IMR-90 (cell line): ENCODE data around the gene MEGF11. TPM values are rescaled to one million over a fixed set of nuclear protein-coding genes. Genes with fewer than 3 reads are reported as not detected.

Experiments
- ATAC-seq: fragments of 200-7000 bp; cut with Tn5 transposase; 2 replicates; pipeline ENCODE4 v1.9.1; 2020; ENCODE audit warnings: low read depth, mild to moderate bottlenecking, moderate library complexity
- BruUV-seq: library from RNA; stranded (reverse); fragments of 400-500 nt; replicated peaks from 2 replicates; lab custom pipeline; 2021; lab: Mats Ljungman, UMichigan
- CTCF ChIA-PET: fragments of 300-600 bp; formaldehyde crosslinking; extraction: SDS; loops from one replicate; lab custom pipeline; 2021; ENCODE audit warnings: antibody characterized with exemption; lab: Yijun Ruan, JAX
- POLR2A ChIA-PET: fragments of 300-600 bp; sonication (Branson Sonifier 250); formaldehyde crosslinking; loops from one replicate; lab custom pipeline; 2022; ENCODE audit warnings: antibody characterized with exemption; ENCODE audit not compliant: unreplicated experiment; lab: Charles Lee
- DNase-seq: peaks from one replicate; pipeline ENCODE4 v3.0.0; 2013
- H2AFZ ChIP-seq: replicated peaks from 2 replicates; pipeline ENCODE3; 2013; ENCODE audit warnings: low read length, mild to moderate bottlenecking; ENCODE audit not compliant: poor library complexity
- H2AK5ac ChIP-seq: 2 replicates; pipeline ENCODE4 v1.6.1; 2013; ENCODE audit warnings: low read depth, low read length, inconsistent platforms
- H2AK9ac ChIP-seq: replicated peaks from 2 replicates; pipeline ENCODE3; 2013; ENCODE audit warnings: mild to moderate bottlenecking, low read depth, low read length, moderate library complexity; ENCODE audit not compliant: poor library complexity
- H2BK120ac ChIP-seq: 2 replicates; pipeline ENCODE4 v1.6.1; 2013; ENCODE audit warnings: low read depth, low read length, inconsistent platforms
- H2BK15ac ChIP-seq: 3 replicates; pipeline ENCODE4 v1.6.1; 2013; ENCODE audit warnings: low read depth, low read length, inconsistent platforms
- H2BK20ac ChIP-seq: 2 replicates; pipeline ENCODE4 v1.6.1; 2013; ENCODE audit warnings: low read depth, mild to moderate bottlenecking, inconsistent platforms, low read length, moderate library complexity
- H2BK5ac ChIP-seq: 2 replicates; pipeline ENCODE4 v1.6.1; 2013; ENCODE audit warnings: mild to moderate bottlenecking, low read depth, low read length, inconsistent platforms; ENCODE audit not compliant: poor library complexity, severe bottlenecking
- H3K14ac ChIP-seq: replicated peaks from 2 replicates; pipeline ENCODE4 v1.6.1; 2013; ENCODE audit warnings: low read depth, low read length, inconsistent platforms
- H3K18ac ChIP-seq: 2 replicates; pipeline ENCODE4 v1.6.1; 2013; ENCODE audit warnings: low read depth, low read length, control low read depth
- H3K23ac ChIP-seq: 2 replicates; pipeline ENCODE4 v1.6.1; 2013; ENCODE audit warnings: low read depth, low read length, inconsistent platforms
- H3K27ac ChIP-seq: 2 replicates; pipeline ENCODE4 v1.5.1; 2013; ENCODE audit warnings: mild to moderate bottlenecking, control low read depth, low read length; ENCODE audit not compliant: insufficient read depth
- H3K27me3 ChIP-seq: 2 replicates; pipeline ENCODE4 v1.6.1; 2013; ENCODE audit warnings: low read length; ENCODE audit not compliant: control insufficient read depth, insufficient read depth
- H3K36me3 ChIP-seq: 2 replicates; pipeline ENCODE4 v1.6.1; 2013; ENCODE audit warnings: low read length, mixed read lengths; ENCODE audit not compliant: control insufficient read depth, insufficient read depth
- H3K4ac ChIP-seq: 2 replicates; pipeline ENCODE4 v1.6.1; 2013; ENCODE audit warnings: low read depth, low read length, inconsistent platforms
- H3K4me1 ChIP-seq: 2 replicates; pipeline ENCODE4 v1.6.1; 2013; ENCODE audit warnings: low read length, mixed read lengths; ENCODE audit not compliant: control insufficient read depth, insufficient read depth
- H3K4me2 ChIP-seq: 2 replicates; pipeline ENCODE4 v1.6.1; 2013; ENCODE audit warnings: low read depth, mild to moderate bottlenecking, control low read depth, low read length, moderate library complexity
- H3K4me3 ChIP-seq: 2 replicates; pipeline ENCODE4 v1.5.1; 2013; ENCODE audit warnings: low read depth, mild to moderate bottlenecking, control low read depth, low read length, moderate library complexity; ENCODE audit not compliant: insufficient read depth
- H3K56ac ChIP-seq: 2 replicates; pipeline ENCODE4 v1.6.1; 2013; ENCODE audit warnings: low read length, inconsistent platforms; ENCODE audit not compliant: insufficient read depth; ENCODE audit errors: extremely low read depth
- H3K79me1 ChIP-seq, 2 experiments: 2 replicates each; pipeline ENCODE4 v1.6.1; 2013; ENCODE audit warnings: low read length in 2 of 2, inconsistent platforms in 1 of 2, low read depth in 1 of 2
- H3K9ac ChIP-seq: 2 replicates; pipeline ENCODE4 v1.6.1; 2013; ENCODE audit warnings: low read depth, low read length, control low read depth
- H3K9me1 ChIP-seq: 2 replicates; pipeline ENCODE4 v1.6.1; 2013; ENCODE audit warnings: low read length, inconsistent platforms; ENCODE audit not compliant: insufficient read depth
- H3K9me3 ChIP-seq: 2 replicates; pipeline ENCODE4 v1.6.1; 2013; ENCODE audit warnings: low read length; ENCODE audit not compliant: control insufficient read depth, insufficient read depth
- H4K20me1 ChIP-seq: 2 replicates; pipeline ENCODE4 v1.6.1; 2013; ENCODE audit warnings: low read length, inconsistent platforms; ENCODE audit not compliant: insufficient read depth
- H4K5ac ChIP-seq: 2 replicates; pipeline ENCODE4 v1.6.1; 2013; ENCODE audit warnings: mild to moderate bottlenecking, low read depth, low read length, control low read depth
- H4K8ac ChIP-seq, 2 experiments: 2 replicates each; pipeline ENCODE4 v1.6.1; 2013; ENCODE audit warnings: low read depth in 2 of 2, low read length in 2 of 2, control low read depth in 1 of 2, inconsistent platforms in 1 of 2
- H4K91ac ChIP-seq: 2 replicates; pipeline ENCODE4 v1.6.1; 2013; ENCODE audit warnings: low read depth, low read length, inconsistent platforms; ENCODE audit not compliant: insufficient read depth
- BHLHE40 ChIP-seq: fragments of 150-350 bp; IDR thresholded peaks from 2 replicates; pipeline ENCODE4 v1.6.1; 2016; ENCODE audit warnings: mild to moderate bottlenecking, low read depth, low read length
- CEBPB ChIP-seq: IDR thresholded peaks from 2 replicates; pipeline ENCODE4 v1.6.1; 2012; ENCODE audit warnings: low read depth, low read length, improper control_type of control experiment
- CHD1 ChIP-seq: IDR thresholded peaks from 2 replicates; pipeline ENCODE4 v1.6.1; 2012; ENCODE audit warnings: low read depth, low read length, improper control_type of control experiment
- FOS ChIP-seq: fragments of 150-350 bp; IDR thresholded peaks from 2 replicates; pipeline ENCODE4 v1.6.1; 2016; ENCODE audit warnings: low read depth, low read length
- MAFK ChIP-seq: IDR thresholded peaks from 2 replicates; pipeline ENCODE4 v1.6.1; 2012; ENCODE audit warnings: low read depth, low read length, improper control_type of control experiment
- MXI1 ChIP-seq: IDR thresholded peaks from 2 replicates; pipeline ENCODE4 v1.6.1; 2012; ENCODE audit warnings: low read depth, mild to moderate bottlenecking, low read length, moderate library complexity, borderline replicate concordance
- NFE2L2 ChIP-seq: fragments of 150-350 bp; IDR thresholded peaks from 2 replicates; pipeline ENCODE4 v1.6.1; 2016; ENCODE audit warnings: low read depth, mild to moderate bottlenecking, low read length
- RAD21 ChIP-seq: IDR thresholded peaks from 2 replicates; pipeline ENCODE4 v1.6.1; 2012; ENCODE audit warnings: low read length, improper control_type of control experiment
- RCOR1 ChIP-seq: IDR thresholded peaks from 2 replicates; pipeline ENCODE4 v1.6.1; 2012; ENCODE audit warnings: mild to moderate bottlenecking, low read length, improper control_type of control experiment; ENCODE audit not compliant: insufficient replicate concordance
- SMC3 ChIP-seq: fragments of 150-350 bp; IDR thresholded peaks from 2 replicates; pipeline ENCODE4 v1.6.1; 2016; ENCODE audit warnings: low read depth, mild to moderate bottlenecking, antibody characterized with exemption, low read length, moderate library complexity
- WGBS, 2 experiments: methylation state at CpG; one replicate each; pipeline versions ENCODE4 v1.1.5 to v1.1.7; 2013; ENCODE audit warnings: missing lambda C conversion rate in 2 of 2; ENCODE audit not compliant: insufficient read length in 1 of 2; ENCODE audit errors: extremely low coverage in 2 of 2; 5-methylcytosine and 5-hydroxymethylcytosine counted together
- dilution Hi-C: fragments of 300-500 bp; cut with HindIII; formaldehyde crosslinking; loops from one replicate; pipeline ENCODE4 v1.14.3; 2018; ENCODE audit warnings: low sequenced_read_pairs; ENCODE audit not compliant: unreplicated experiment
- in situ Hi-C: fragments of 300-500 bp; cut with MboI; formaldehyde crosslinking; loops from 3 replicates; pipeline ENCODE4 v1.14.3; 2019; ENCODE audit warnings: low sequenced_read_pairs, inconsistent platforms, mixed read lengths
- intact Hi-C: fragments of 100-400 bp; cut with micrococcal nuclease; formaldehyde crosslinking; loops from 2 replicates; pipeline ENCODE4 v1.10.0; 2022
- polyA plus RNA-seq, 3 experiments: library from polyadenylated mRNA; depleted of rRNA; stranded (reverse); fragments of >200 nt; gene quantifications; 2 replicates each; pipeline ENCODE4 v1.2.3, GENCODE V29; 2012; ENCODE audit warnings: low replicate concordance in 1 of 3
- total RNA-seq: library from RNA; depleted of rRNA; stranded (reverse); fragments of >200 nt; gene quantifications from 2 replicates; pipeline ENCODE4 v1.2.3, GENCODE V29; 2012
- TF ChIP-seq, protein P1 (sequence below): fragments of 150-350 bp; IDR thresholded peaks from 2 replicates; pipeline ENCODE4 v1.6.1; 2017; ENCODE audit warnings: mild to moderate bottlenecking, antibody characterized with exemption, low read length, low read depth
- TF ChIP-seq, protein P2 (sequence below): conservative IDR thresholded peaks from 2 replicates; pipeline ENCODE4 v1.5.1; 2012; ENCODE audit warnings: mild to moderate bottlenecking, low read depth, low read length, improper control_type of control experiment

Gene MEGF11
- total and polyA plus RNA-seq, 2 of the 4 experiments (the other 2 are of a cell fraction): not detected

DNA sequence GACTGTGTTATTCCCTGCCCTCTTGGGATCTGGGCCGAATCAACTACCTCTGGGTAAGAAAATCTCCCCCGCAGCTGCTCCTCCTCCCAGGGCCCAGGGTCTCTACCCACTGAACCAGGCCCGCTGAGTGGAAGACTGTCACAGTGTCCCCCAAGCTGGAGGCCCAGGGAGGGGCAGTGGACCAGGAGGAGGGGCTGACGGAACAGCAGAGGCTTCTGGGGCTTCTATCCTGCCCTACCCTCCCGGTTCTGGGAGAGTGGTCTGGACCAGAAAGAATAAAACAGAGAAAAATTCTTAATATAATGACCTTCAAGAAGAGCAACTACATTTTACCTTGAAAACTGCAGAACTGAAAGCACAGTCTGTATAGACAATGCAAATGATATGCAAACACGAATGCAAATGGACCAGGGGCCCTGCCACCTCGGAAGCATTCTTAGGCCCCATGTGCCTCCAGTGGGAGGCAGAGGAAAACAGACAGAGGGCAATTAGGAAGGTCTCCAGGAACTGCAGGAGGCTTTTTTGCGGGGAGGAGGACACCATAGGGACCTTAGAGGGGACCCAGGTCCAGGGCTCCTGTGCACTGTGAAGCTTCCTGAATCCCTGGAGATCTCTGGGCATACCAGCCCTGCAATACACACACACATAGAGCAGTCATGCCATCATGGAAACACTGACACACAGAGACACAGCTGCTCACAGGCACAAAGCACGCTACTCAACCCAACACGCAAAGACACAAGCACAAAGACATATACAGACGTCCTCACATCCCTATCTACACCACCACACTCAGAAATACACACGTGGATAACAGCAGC lies 12.3 kb downstream of the MEGF11 start (continued):
- TF ChIP-seq, protein P1, sequence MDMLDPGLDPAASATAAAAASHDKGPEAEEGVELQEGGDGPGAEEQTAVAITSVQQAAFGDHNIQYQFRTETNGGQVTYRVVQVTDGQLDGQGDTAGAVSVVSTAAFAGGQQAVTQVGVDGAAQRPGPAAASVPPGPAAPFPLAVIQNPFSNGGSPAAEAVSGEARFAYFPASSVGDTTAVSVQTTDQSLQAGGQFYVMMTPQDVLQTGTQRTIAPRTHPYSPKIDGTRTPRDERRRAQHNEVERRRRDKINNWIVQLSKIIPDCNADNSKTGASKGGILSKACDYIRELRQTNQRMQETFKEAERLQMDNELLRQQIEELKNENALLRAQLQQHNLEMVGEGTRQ: no peak

DNA sequence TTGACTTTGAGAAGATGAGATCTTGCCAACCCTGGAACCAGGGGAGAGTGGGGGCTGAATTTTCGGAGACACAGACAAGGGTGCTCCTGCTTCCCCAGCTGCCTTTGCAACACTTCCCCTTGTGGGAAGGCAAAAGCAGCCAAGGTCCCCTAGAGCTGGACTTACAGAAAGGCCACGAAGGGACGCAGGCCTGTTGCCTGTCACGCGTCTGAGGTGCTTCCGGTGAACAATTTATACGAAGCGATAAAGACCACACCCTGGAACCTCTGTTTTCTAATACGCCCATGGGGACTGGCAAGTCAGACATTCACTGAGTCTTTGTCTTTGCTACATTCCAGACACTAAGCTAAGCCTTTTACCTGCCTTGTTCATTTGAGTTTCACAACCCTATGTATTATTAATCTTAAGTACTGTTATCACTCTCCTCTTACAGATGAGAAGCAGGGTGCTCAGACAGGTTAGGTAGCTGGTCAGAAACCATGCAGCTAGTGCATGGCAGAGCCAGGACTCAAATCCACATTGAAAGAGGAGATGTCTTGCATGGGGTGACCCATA lies 13.2 kb downstream of the MEGF11 start:
- H3K9ac ChIP-seq: no peak overlapping the region
- no TSS peak for BruUV-seq
- H3K27me3 ChIP-seq: peaks cover 62% of the 10 kb centered on the region
- no peak overlapping the region for H3K27ac ChIP-seq
- ChIA-PET CTCF (no interaction called here), POLR2A (no interaction called here)
- H2BK20ac ChIP-seq: no peak overlapping the region
- H3K9me3 ChIP-seq: no peaks in the 10 kb centered on the region
- H3K23ac ChIP-seq: no peak overlapping the region
- H3K36me3 ChIP-seq: no peaks in the 10 kb centered on the region
- WGBS, 2 experiments: 100% methylated on average over 2 of the region's 9 CpGs; no CpG with 5 or more reads in 1 of the 2 experiments
- H2AK9ac ChIP-seq: no peak overlapping the region
- no peak overlapping the region for H3K18ac ChIP-seq
- H3K4me3 ChIP-seq: no peak overlapping the region
- H2BK120ac ChIP-seq: no peak overlapping the region
- dilution Hi-C loops: no loop called here
- H4K20me1 ChIP-seq: no peaks in the 10 kb centered on the region
- H3K14ac ChIP-seq: no peak overlapping the region
- H2BK5ac ChIP-seq: no peak overlapping the region
- no peak overlapping the region for H2BK15ac ChIP-seq
- intact Hi-C loops: no loop called here
- H2AFZ ChIP-seq: no peak overlapping the region
- H2AK5ac ChIP-seq: no peak overlapping the region
- no peak overlapping the region for H3K4ac ChIP-seq
- H3K9me1 ChIP-seq: no peaks in the 10 kb centered on the region; the same call in 1 of the 2 replicates
- no peak for ATAC-seq
- no peak overlapping the region for H4K5ac ChIP-seq
- no peak overlapping the region for H4K8ac ChIP-seq
- H3K4me2 ChIP-seq: no peak overlapping the region
- no peaks in the 10 kb centered on the region for H3K79me1 ChIP-seq
- no peak overlapping the region for H4K91ac ChIP-seq
- H3K56ac ChIP-seq: no peak overlapping the region
- DNase-seq: no peak
- H3K4me1 ChIP-seq: no peaks in the 10 kb centered on the region
- in situ Hi-C loops: no loop called here
- TF ChIP-seq MXI1 (no peak), CHD1 (no peak), NFE2L2 (no peak), CEBPB (no peak), SMC3 (no peak), MAFK (no peak), BHLHE40 (no peak), FOS (no peak), RCOR1 (no peak), RAD21 (no peak)
- TF ChIP-seq, protein P2, sequence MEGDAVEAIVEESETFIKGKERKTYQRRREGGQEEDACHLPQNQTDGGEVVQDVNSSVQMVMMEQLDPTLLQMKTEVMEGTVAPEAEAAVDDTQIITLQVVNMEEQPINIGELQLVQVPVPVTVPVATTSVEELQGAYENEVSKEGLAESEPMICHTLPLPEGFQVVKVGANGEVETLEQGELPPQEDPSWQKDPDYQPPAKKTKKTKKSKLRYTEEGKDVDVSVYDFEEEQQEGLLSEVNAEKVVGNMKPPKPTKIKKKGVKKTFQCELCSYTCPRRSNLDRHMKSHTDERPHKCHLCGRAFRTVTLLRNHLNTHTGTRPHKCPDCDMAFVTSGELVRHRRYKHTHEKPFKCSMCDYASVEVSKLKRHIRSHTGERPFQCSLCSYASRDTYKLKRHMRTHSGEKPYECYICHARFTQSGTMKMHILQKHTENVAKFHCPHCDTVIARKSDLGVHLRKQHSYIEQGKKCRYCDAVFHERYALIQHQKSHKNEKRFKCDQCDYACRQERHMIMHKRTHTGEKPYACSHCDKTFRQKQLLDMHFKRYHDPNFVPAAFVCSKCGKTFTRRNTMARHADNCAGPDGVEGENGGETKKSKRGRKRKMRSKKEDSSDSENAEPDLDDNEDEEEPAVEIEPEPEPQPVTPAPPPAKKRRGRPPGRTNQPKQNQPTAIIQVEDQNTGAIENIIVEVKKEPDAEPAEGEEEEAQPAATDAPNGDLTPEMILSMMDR: no peak
- TF ChIP-seq, protein P1: no peak
